HepG2 (cell line): Measurements from ENCODE around the gene ACACA. TPM values are rescaled to one million over a fixed set of nuclear protein-coding genes. Genes with fewer than 3 reads are reported as not detected.

Experiments used
- ATF1 ChIP-seq: IDR thresholded peaks from 2 replicates; pipeline ENCODE4 v1.6.1; 2016; ENCODE audit warnings: mild to moderate bottlenecking, control low read depth
- CENPX ChIP-seq: sonication (generic); formaldehyde crosslinking; IDR thresholded peaks from 2 replicates; pipeline ENCODE4 v1.9.0; 2021; ENCODE audit warnings: mild to moderate bottlenecking, missing genetic modification reagents, moderate library complexity
- ELF3 ChIP-seq: IDR thresholded peaks from 2 replicates; pipeline ENCODE4 v1.6.1; 2016; ENCODE audit warnings: missing genetic modification reagents, missing compliant biosample characterization
- FOXP1 ChIP-seq, 2 experiments: fragments of 450-650 bp in 1 of 2; IDR thresholded peaks; 2 replicates each; pipeline ENCODE4 v1.6.1; 2017 to 2018; ENCODE audit warnings: antibody characterized with exemption in 1 of 2
- HNF1A ChIP-seq, 2 experiments: sonication (generic) in 1 of 2; formaldehyde crosslinking in 1 of 2; IDR thresholded peaks; 2 replicates each; pipeline versions ENCODE4 v1.4.0 to v1.6.1; 2016 to 2020; ENCODE audit warnings: borderline replicate concordance in 1 of 2, low read depth in 1 of 2, mild to moderate bottlenecking in 1 of 2, missing genetic modification reagents in 1 of 2
- ISL2 ChIP-seq: sonication (generic); formaldehyde crosslinking; IDR thresholded peaks from 2 replicates; pipeline ENCODE4 v1.5.0; 2020; ENCODE audit warnings: missing genetic modification reagents
- MZF1 ChIP-seq: sonication (generic); formaldehyde crosslinking; IDR thresholded peaks from 2 replicates; pipeline ENCODE4 v1.8.1; 2023; ENCODE audit warnings: mild to moderate bottlenecking, missing genetic modification reagents, borderline replicate concordance
- NR2F6 ChIP-seq, 2 experiments: IDR thresholded peaks; 2 replicates each; pipeline ENCODE4 v1.6.1; 2016; ENCODE audit warnings: antibody characterized with exemption in 1 of 2, mild to moderate bottlenecking in 1 of 2
- ZNF160 ChIP-seq: sonication (generic); formaldehyde crosslinking; IDR thresholded peaks from 2 replicates; pipeline ENCODE4 v1.8.0; 2022; ENCODE audit warnings: mild to moderate bottlenecking, inconsistent platforms, missing genetic modification reagents
- ZNF382 ChIP-seq: sonication (generic); formaldehyde crosslinking; IDR thresholded peaks from 2 replicates; pipeline ENCODE4 v1.5.0; 2020; ENCODE audit warnings: missing genetic modification reagents, mild to moderate bottlenecking, borderline replicate concordance
- ZNF772 ChIP-seq: sonication (generic); formaldehyde crosslinking; IDR thresholded peaks from 2 replicates; pipeline ENCODE4 v1.5.0; 2020; ENCODE audit warnings: mild to moderate bottlenecking, missing genetic modification reagents
- ZNF790 ChIP-seq: sonication (generic); formaldehyde crosslinking; IDR thresholded peaks from 2 replicates; pipeline ENCODE4 v1.8.0; 2022; ENCODE audit warnings: missing genetic modification reagents, mild to moderate bottlenecking, borderline replicate concordance
- ZNF800 ChIP-seq: sonication (generic); formaldehyde crosslinking; IDR thresholded peaks from 2 replicates; pipeline ENCODE4 v1.4.0; 2020; ENCODE audit warnings: missing genetic modification reagents
- ZSCAN29 ChIP-seq: sonication (generic); formaldehyde crosslinking; conservative IDR thresholded peaks from 2 replicates; pipeline ENCODE4 v1.4.0; 2020; ENCODE audit warnings: mild to moderate bottlenecking, missing genetic modification reagents
- polyA plus RNA-seq, 8 experiments: library from polyadenylated mRNA; depleted of rRNA in 3 of 8; stranded (reverse) in 7 of 8; unstranded in 1 of 8; fragments of >200 nt; fragmentation: Illumina TruSeq in 4 of 8; extraction: Trizol in 4 of 8; gene quantifications; 2 replicates each; pipeline versions ENCODE4 v1.2.1 to v1.2.3, GENCODE V29; 2011 to 2016; ENCODE audit warnings: low read depth in 4 of 8, missing spikeins in 1 of 8, mixed read lengths in 1 of 8; ENCODE audit not compliant: insufficient read depth in 1 of 8
- total RNA-seq, 5 experiments: library from RNA; depleted of rRNA; stranded (reverse); fragments of >200 nt; fragmentation: Illumina TruSeq; extraction: Trizol; gene quantifications; 2 replicates each; pipeline ENCODE4 v1.2.3, GENCODE V29; 2016; ENCODE audit warnings: low read depth in 1 of 5
- TF ChIP-seq, protein P1 (sequence below): sonication (generic); formaldehyde crosslinking; IDR thresholded peaks from 2 replicates; pipeline ENCODE4 v1.5.0; 2020; ENCODE audit warnings: mild to moderate bottlenecking, missing genetic modification reagents, borderline replicate concordance
- TF ChIP-seq, protein P2 (sequence below): sonication (generic); formaldehyde crosslinking; IDR thresholded peaks from 2 replicates; pipeline ENCODE4 v1.4.0; 2020; ENCODE audit warnings: missing genetic modification reagents
- TF ChIP-seq, protein P3 (sequence below): sonication (generic); formaldehyde crosslinking; IDR thresholded peaks from 2 replicates; pipeline ENCODE4 v1.8.1; 2023; ENCODE audit warnings: mild to moderate bottlenecking, inconsistent platforms, moderate library complexity, missing genetic modification reagents, borderline replicate concordance

ACACA gene
- total and polyA plus RNA-seq, 2 of the 13 experiments (the other 11 are each of a cell fraction or from before 2014, with no cell fraction given): 39.2 to 47.2 TPM

DNA sequence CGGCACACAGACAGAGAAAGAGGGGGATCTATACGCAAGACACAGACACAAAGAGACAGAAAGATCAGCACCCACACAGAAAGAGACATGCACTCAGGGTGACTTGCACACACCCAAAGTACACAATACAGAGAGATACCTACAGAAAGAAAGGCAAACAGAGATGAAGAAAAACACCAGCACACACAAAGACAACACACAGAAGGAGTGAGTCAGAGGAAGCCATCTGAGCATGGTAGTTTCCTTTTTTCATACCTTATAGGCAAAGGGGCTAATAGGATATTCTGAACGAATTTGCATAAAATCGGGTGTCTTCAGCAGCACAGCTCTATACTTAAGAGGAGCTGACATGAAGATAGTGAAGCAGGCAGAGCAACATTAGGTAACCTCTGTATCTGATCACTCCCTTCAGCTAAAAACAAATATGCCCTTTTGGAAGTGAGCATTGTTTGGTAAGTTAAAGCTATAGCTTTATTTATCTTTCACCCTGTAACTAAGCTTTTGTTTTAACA is 259.3 kb downstream of the ACACA start (continued):
- TF ChIP-seq, protein P1, sequence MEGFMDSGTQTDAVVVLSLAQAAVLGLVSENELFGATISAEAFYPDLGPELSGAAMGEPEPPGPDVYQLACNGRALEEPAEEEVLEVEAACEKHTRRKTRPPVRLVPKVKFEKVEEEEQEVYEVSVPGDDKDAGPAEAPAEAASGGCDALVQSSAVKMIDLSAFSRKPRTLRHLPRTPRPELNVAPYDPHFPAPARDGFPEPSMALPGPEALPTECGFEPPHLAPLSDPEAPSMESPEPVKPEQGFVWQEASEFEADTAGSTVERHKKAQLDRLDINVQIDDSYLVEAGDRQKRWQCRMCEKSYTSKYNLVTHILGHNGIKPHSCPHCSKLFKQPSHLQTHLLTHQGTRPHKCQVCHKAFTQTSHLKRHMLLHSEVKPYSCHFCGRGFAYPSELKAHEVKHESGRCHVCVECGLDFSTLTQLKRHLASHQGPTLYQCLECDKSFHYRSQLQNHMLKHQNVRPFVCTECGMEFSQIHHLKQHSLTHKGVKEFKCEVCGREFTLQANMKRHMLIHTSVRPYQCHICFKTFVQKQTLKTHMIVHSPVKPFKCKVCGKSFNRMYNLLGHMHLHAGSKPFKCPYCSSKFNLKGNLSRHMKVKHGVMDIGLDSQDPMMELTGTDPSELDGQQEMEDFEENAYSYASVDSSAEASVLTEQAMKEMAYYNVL (CRISPR knock-in tag): peak; percentile 95
- TF ChIP-seq NR2F6 (IDR thresholded peaks at IDR 0.05): no peak; the same call in 1 of the 2 replicates
- peak; percentile 47; the same call in 1 of the 2 replicates for TF ChIP-seq NR2F6 (CRISPR knock-in tag; IDR thresholded peaks at IDR 0.05)
- TF ChIP-seq ZNF800: no peak
- 0 out of 2 replicates have a peak, but pooled peaks have one; percentile 35 for TF ChIP-seq ZSCAN29 (CRISPR knock-in tag)
- TF ChIP-seq, protein P2, sequence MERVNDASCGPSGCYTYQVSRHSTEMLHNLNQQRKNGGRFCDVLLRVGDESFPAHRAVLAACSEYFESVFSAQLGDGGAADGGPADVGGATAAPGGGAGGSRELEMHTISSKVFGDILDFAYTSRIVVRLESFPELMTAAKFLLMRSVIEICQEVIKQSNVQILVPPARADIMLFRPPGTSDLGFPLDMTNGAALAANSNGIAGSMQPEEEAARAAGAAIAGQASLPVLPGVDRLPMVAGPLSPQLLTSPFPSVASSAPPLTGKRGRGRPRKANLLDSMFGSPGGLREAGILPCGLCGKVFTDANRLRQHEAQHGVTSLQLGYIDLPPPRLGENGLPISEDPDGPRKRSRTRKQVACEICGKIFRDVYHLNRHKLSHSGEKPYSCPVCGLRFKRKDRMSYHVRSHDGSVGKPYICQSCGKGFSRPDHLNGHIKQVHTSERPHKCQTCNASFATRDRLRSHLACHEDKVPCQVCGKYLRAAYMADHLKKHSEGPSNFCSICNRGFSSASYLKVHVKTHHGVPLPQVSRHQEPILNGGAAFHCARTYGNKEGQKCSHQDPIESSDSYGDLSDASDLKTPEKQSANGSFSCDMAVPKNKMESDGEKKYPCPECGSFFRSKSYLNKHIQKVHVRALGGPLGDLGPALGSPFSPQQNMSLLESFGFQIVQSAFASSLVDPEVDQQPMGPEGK (CRISPR knock-in tag): peak; percentile 39; the same call in 1 of the 2 replicates
- no peak for TF ChIP-seq ZNF382
- TF ChIP-seq HNF1A (IDR thresholded peaks at IDR 0.05; ENCODE audit: low read depth): no peak
- TF ChIP-seq HNF1A (CRISPR knock-in tag; IDR thresholded peaks at IDR 0.05; ENCODE audit: borderline replicate concordance): peak; percentile 17; the same call in 1 of the 2 replicates
- 0 out of 2 replicates have a peak, but pooled peaks have one; percentile 49 for TF ChIP-seq MZF1 (CRISPR knock-in tag)
- no peak for TF ChIP-seq ZNF772 (CRISPR knock-in tag)
- peak; percentile 50; the same call in 1 of the 2 replicates for TF ChIP-seq ISL2
- TF ChIP-seq ELF3 (CRISPR knock-in tag): peak; percentile 61; the same call in 1 of the 2 replicates
- TF ChIP-seq ZNF160 (CRISPR knock-in tag): no peak
- TF ChIP-seq FOXP1 (IDR thresholded peaks at IDR 0.05): peak; percentile 45; the same call in 1 of the 2 replicates
- peak; percentile 76 for TF ChIP-seq FOXP1 (CRISPR knock-in tag; IDR thresholded peaks at IDR 0.05)
- TF ChIP-seq, protein P3, sequence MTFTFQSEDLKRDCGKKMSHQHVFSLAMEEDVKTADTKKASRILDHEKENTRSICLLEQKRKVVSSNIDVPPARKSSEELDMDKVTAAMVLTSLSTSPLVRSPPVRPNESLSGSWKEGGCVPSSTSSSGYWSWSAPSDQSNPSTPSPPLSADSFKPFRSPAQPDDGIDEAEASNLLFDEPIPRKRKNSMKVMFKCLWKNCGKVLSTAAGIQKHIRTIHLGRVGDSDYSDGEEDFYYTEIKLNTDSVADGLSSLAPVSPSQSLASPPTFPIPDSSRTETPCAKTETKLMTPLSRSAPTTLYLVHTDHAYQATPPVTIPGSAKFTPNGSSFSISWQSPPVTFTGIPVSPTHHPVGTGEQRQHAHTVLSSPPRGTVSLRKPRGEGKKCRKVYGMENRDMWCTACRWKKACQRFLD: no peak
- TF ChIP-seq ATF1 (CRISPR knock-in tag): peak; percentile 58; the same call in 1 of the 2 replicates
- no peak for TF ChIP-seq CENPX (CRISPR knock-in tag)
- TF ChIP-seq ZNF790: no peak
